H1 (cell line): ENCODE data around the gene EEIG1. TPM values are rescaled to one million over a fixed set of nuclear protein-coding genes. Genes with fewer than 3 reads are reported as not detected.

ENCODE experiments used
- ATF2 ChIP-seq: IDR thresholded peaks from 2 replicates; pipeline ENCODE4 v1.6.1; 2012; ENCODE audit warnings: low read length, inconsistent platforms
- CREB1 ChIP-seq: IDR thresholded peaks from 2 replicates; pipeline ENCODE4 v1.6.1; 2012; ENCODE audit warnings: inconsistent platforms
- EP300 ChIP-seq, 2 experiments: IDR thresholded peaks; 1 replicate in 1 of 2; 2 replicates in 1 of 2; pipeline ENCODE4 v1.6.1; 2011 to 2012; ENCODE audit warnings: low read depth in 2 of 2, low read length in 2 of 2, mild to moderate bottlenecking in 2 of 2, borderline replicate concordance in 1 of 2, inconsistent platforms in 1 of 2, moderate library complexity in 1 of 2
- JUN ChIP-seq: IDR thresholded peaks from 2 replicates; pipeline ENCODE4 v1.6.1; 2011; ENCODE audit warnings: low read depth, mild to moderate bottlenecking, improper control_type of control experiment, low read length
- MAFK ChIP-seq: IDR thresholded peaks from 2 replicates; pipeline ENCODE4 v1.6.1; 2012; ENCODE audit warnings: low read depth, mild to moderate bottlenecking, improper control_type of control experiment, low read length
- RBBP5 ChIP-seq: IDR thresholded peaks from 2 replicates; pipeline ENCODE4 v1.7.1; 2012; ENCODE audit warnings: low read depth, mild to moderate bottlenecking, inconsistent platforms, low read length, moderate library complexity, borderline replicate concordance
- RFX5 ChIP-seq: IDR thresholded peaks from 2 replicates; pipeline ENCODE4 v1.6.1; 2011; ENCODE audit warnings: low read depth, low read length, improper control_type of control experiment, borderline replicate concordance
- SIN3A ChIP-seq, 2 experiments: IDR thresholded peaks in 1 of 2; conservative IDR thresholded peaks in 1 of 2; 2 replicates each; pipeline ENCODE4 v1.6.1; 2011 to 2012; ENCODE audit warnings: low read length in 2 of 2, improper control_type of control experiment in 1 of 2, low read depth in 1 of 2, mild to moderate bottlenecking in 1 of 2
- USF2 ChIP-seq: IDR thresholded peaks from 2 replicates; pipeline ENCODE4 v1.6.1; 2011; ENCODE audit warnings: low read length, improper control_type of control experiment
- polyA plus RNA-seq, 7 experiments: library from polyadenylated mRNA; depleted of rRNA in 3 of 7; stranded (reverse) in 5 of 7; unstranded in 2 of 7; fragments of >200 nt in 5 of 7; fragments of 200-250 nt in 2 of 7; gene quantifications; 1 replicate in 5 of 7; 2 replicates in 1 of 7; 4 replicates in 1 of 7; pipeline versions ENCODE4 v1.2.1 to v1.2.3, GENCODE V29; 2011 to 2013; ENCODE audit warnings: missing spikeins in 2 of 7, mixed read lengths in 2 of 7
- total RNA-seq: library from RNA; stranded (reverse); fragmentation: NEBNext Ultra II Directional; extraction: Animal tissue kit (Norgen Biotek cat#: 25700); gene quantifications from 2 replicates; pipeline ENCODE4 v1.2.1, GENCODE V29; 2021

Gene EEIG1
- total and polyA plus RNA-seq, 2 of the 8 experiments (the other 6 are each of a cell fraction or from before 2014, with no cell fraction given), result 29.8 to 50.8 TPM

DNA sequence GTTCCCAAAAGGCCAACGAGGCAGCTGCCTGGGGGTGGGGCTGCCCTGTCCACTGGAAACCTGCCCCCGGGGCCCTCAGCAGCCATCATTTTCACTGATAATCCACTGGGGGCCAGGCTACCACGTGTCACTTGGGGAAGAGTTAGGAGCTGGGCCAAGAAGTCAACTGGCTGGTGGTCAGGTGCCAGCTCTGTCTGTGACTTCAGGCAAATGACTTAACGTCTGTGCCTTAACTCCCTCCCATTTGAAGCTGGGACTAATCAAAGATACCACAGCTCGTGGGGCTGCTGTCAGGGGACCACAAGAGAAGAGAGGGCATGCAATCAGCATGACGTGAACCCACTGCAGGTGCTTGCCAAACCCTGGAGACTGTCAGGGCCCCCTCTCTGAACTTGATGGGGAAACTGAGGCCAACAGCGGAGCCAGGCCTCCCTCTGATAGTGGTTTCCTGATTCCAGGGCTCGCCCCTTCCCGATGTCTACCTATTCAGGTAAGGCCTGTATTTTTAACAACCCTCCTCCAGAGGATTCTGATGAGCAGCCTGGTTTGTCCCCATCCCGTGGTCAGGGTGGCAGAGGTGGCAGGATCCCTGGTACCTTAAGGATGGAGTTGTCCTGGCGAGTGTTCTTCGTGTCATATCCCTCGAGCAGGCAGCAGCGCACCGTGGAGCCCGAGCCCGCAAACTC lies 30.8 kb downstream of the EEIG1 start (continued):
- no peak for TF ChIP-seq SIN3A (conservative IDR thresholded peaks at IDR 0.05 in 1 of 2, IDR thresholded peaks at IDR 0.05 in 1 of 2; ENCODE audit: low read depth in 1 of 2, low read length in 2 of 2)
- TF ChIP-seq ATF2, result no peak
- no peak for TF ChIP-seq RBBP5
- TF ChIP-seq CREB1, result no peak
- no peak for TF ChIP-seq RFX5
- TF ChIP-seq USF2, result no peak
- no peak for TF ChIP-seq MAFK
- TF ChIP-seq JUN, result no peak
- TF ChIP-seq EP300 (IDR thresholded peaks at IDR 0.05; ENCODE audit: borderline replicate concordance in 1 of 2, low read depth in 2 of 2, low read length in 2 of 2), result no peak
- TF ChIP-seq, all 59 proteins: peak for 0
